ENCODE data around the gene SHKBP1. TPM values are rescaled to one million over a fixed set of nuclear protein-coding genes. Genes with fewer than 3 reads are reported as not detected.

SHKBP1 gene
- total and polyA plus RNA-seq, 9 of the 15 experiments (the other 6 are each of a cell fraction or from before 2014, with no cell fraction given) = 1.2 to 58.1 (median 22.3) TPM

GRCh38 chr19:40623403-40624251, 47.0 kb downstream of the SHKBP1 start (continued):
- TF ChIP-seq SPI1 (IDR thresholded peaks at IDR 0.05; ENCODE audit: borderline replicate concordance, low read depth, low read length) (peak; percentile 65; the same call in 1 of the 2 replicates), TCF7L2 (IDR thresholded peaks at IDR 0.05; ENCODE audit: low read depth, low read length) (no peak), E2F5 (CRISPR knock-in tag; IDR thresholded peaks at IDR 0.05) (peak; percentile 42; the same call in 1 of the 2 replicates), MYNN (IDR thresholded peaks at IDR 0.05) (0 out of 2 replicates have a peak, but pooled peaks have one; percentile 50), MYNN (CRISPR knock-in tag; IDR thresholded peaks at IDR 0.05) (no peak), RUNX1 (IDR thresholded peaks at IDR 0.05; ENCODE audit: low read depth) (0 out of 2 replicates have a peak, but pooled peaks have one; percentile 63), ZEB2 (IDR thresholded peaks at IDR 0.05) (peak; percentile 98), REST (IDR thresholded peaks at IDR 0.05; ENCODE audit: borderline replicate concordance) (peak; percentile 43; the same call in 1 of the 2 replicates), REST (CRISPR knock-in tag; IDR thresholded peaks at IDR 0.05; ENCODE audit: low read depth) (no peak), SP2 (IDR thresholded peaks at IDR 0.05; ENCODE audit: extremely low read depth, low read depth, low read length, poor library complexity, severe bottlenecking) (no peak), FOSL1 (tag; conservative IDR thresholded peaks at IDR 0.05) (0 out of 2 replicates have a peak, but pooled peaks have one; percentile 39), EP300 (IDR thresholded peaks at IDR 0.05; ENCODE audit: low read length) (peak; percentile 46; the same call in 1 of the 2 replicates), TCF3 (CRISPR knock-in tag; IDR thresholded peaks at IDR 0.05) (peak; percentile 56), CREM (IDR thresholded peaks at IDR 0.05; ENCODE audit: low read depth) (peak; percentile 76)
- TF ChIP-seq, protein P1, sequence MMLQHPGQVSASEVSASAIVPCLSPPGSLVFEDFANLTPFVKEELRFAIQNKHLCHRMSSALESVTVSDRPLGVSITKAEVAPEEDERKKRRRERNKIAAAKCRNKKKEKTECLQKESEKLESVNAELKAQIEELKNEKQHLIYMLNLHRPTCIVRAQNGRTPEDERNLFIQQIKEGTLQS (IDR thresholded peaks at IDR 0.05) = 0 out of 2 replicates have a peak, but pooled peaks have one; percentile 28
- TF ChIP-seq, protein P1 (CRISPR knock-in tag; conservative IDR thresholded peaks at IDR 0.05) = no peak
- TF ChIP-seq, protein P2, sequence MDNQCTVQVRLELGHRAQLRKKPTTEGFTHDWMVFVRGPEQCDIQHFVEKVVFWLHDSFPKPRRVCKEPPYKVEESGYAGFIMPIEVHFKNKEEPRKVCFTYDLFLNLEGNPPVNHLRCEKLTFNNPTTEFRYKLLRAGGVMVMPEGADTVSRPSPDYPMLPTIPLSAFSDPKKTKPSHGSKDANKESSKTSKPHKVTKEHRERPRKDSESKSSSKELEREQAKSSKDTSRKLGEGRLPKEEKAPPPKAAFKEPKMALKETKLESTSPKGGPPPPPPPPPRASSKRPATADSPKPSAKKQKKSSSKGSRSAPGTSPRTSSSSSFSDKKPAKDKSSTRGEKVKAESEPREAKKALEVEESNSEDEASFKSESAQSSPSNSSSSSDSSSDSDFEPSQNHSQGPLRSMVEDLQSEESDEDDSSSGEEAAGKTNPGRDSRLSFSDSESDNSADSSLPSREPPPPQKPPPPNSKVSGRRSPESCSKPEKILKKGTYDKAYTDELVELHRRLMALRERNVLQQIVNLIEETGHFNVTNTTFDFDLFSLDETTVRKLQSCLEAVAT (IDR thresholded peaks at IDR 0.05) = peak in 1 of 2 experiments; percentile 16; a peak in 1 of 4 replicates

All from K562 (cell line).